ENCODE results near the gene KBTBD8. TPM values are rescaled to one million over a fixed set of nuclear protein-coding genes. Genes with fewer than 3 reads are reported as not detected.

Gene KBTBD8
- total and polyA plus RNA-seq, 11 donors, result 0.99 to 9.0 (median 6.1) TPM

DNA sequence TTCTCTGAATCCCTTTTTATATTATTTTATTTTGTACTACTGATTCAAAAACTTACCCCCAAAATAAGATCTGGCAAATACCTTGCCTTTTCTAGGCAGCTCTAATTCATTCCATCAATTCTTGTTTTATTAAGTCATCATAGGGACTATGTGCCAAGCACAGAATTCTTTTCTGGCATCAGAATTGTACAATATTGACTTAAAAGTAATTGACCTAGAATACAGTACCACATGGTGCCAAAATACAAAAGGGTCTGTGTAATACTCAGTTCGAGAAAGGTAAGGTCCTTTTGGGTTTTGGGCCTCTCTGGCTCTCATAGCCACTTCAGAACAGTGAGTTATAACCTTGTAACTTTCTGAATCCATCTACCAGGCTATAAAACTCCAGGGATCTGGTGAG is 46.2 kb downstream of the KBTBD8 start:
- TF ChIP-seq CTCF (IDR thresholded peaks at IDR 0.05) (no peak), POLR2A (IDR thresholded peaks at IDR 0.05) (no peak)
- no peak overlapping the region for H3K4me3 ChIP-seq
- H3K4me1 ChIP-seq, result peaks cover 0 to 8% (median 0%) of the 10 kb centered on the region in 12 donors
- WGBS, 4 donors, result 74 to 88% (median 88%) methylated on average over 1 of the region's 1 CpG
- intact Hi-C loops (cut with DNase I), result no loop called here
- no peaks in the 10 kb centered on the region for H3K9me3 ChIP-seq
- no peaks in the 10 kb centered on the region for H3K36me3 ChIP-seq
- ATAC-seq (no peak), DNase-seq (no peak)
- H3K27ac ChIP-seq, result no peak overlapping the region
- no peaks in the 10 kb centered on the region for H3K27me3 ChIP-seq

- Histone ChIP-seq H3K36me3 (no peaks in the 10 kb centered on the region), H3K27ac (no peak overlapping the region), H3K27me3 (no peaks in the 10 kb centered on the region), H3K4me1 (peaks cover 0 to 8% (median 0%) of the 10 kb centered on the region in 12 donors), H3K9me3 (no peaks in the 10 kb centered on the region), H3K4me3 (no peak overlapping the region)
- no peak for DNase-seq
- intact Hi-C loops (cut with DNase I), result no loop called here
- TF ChIP-seq POLR2A (IDR thresholded peaks at IDR 0.05), result no peak
- TF ChIP-seq CTCF (IDR thresholded peaks at IDR 0.05), result no peak
- 44 to 61% (median 49%) methylated on average over 2 of the region's 2 CpGs for WGBS, 4 donors
- ATAC-seq, result no peak
These were observed 46.8 kb downstream of the KBTBD8 start for GRCh38 chr3:67044955-67045354.

GRCh38 chr3:67045711-67046465 is 47.8 kb downstream of the KBTBD8 start:
- no peak overlapping the region for H3K4me3 ChIP-seq
- intact Hi-C loops (cut with DNase I), result no loop called here
- H3K36me3 ChIP-seq, result no peaks in the 10 kb centered on the region
- TF ChIP-seq POLR2A (IDR thresholded peaks at IDR 0.05) (no peak), CTCF (IDR thresholded peaks at IDR 0.05) (no peak)
- peaks cover 0 to 8% (median 0%) of the 10 kb centered on the region in 12 donors for H3K4me1 ChIP-seq
- no peak overlapping the region for H3K27ac ChIP-seq
- no peak for ATAC-seq
- H3K27me3 ChIP-seq, result no peaks in the 10 kb centered on the region
- peaks cover 0 to 2% (median 0%) of the 10 kb centered on the region in 12 donors for H3K9me3 ChIP-seq
- 87 to 91% (median 90%) methylated on average over 5 of the region's 5 CpGs for WGBS, 4 donors
- DNase-seq, result no peak

- ATAC-seq (no peak), DNase-seq (no peak)
- WGBS, 4 donors, result 85 to 87% (median 86%) methylated on average over 2 of the region's 2 CpGs
- Histone ChIP-seq H3K4me1 (peaks cover 0 to 8% (median 0%) of the 10 kb centered on the region in 12 donors), H3K27ac (no peak overlapping the region), H3K36me3 (no peaks in the 10 kb centered on the region), H3K4me3 (no peak overlapping the region), H3K9me3 (peaks cover 0 to 2% (median 0%) of the 10 kb centered on the region in 12 donors), H3K27me3 (no peaks in the 10 kb centered on the region)
- intact Hi-C loops (cut with DNase I), result no loop called here
- TF ChIP-seq CTCF (IDR thresholded peaks at IDR 0.05) (no peak), POLR2A (IDR thresholded peaks at IDR 0.05) (no peak)
These were observed 48.9 kb downstream of the KBTBD8 start for GRCh38 chr3:67047051-67047450.

Data from heart left ventricle (tissue), 16 donors.